GM21825 (cell line): ENCODE measurements around the gene PPP2R2B.
"Not testable (repeated sequence)": the region's sequence is repeated elsewhere in the genome, so short reads cannot be mapped to it uniquely, and the experiment has no call there.

ENCODE experiments used
- ATAC-seq: cut with Tn5 transposase; IDR thresholded peaks from one replicate; pipeline ENCODE4 v1.9.1; 2021; ENCODE audit warnings: mild to moderate bottlenecking, moderate library complexity; ENCODE audit not compliant: unreplicated experiment

Gene PPP2R2B

GRCh38 chr5:146748533-146748932 is 130.0 kb downstream of the PPP2R2B start:
- no peak for ATAC-seq

- no peak for ATAC-seq
Observed at GRCh38 chr5:146745931-146746577, 132.5 kb downstream of the PPP2R2B start.

- no peak for ATAC-seq
Observed at GRCh38 chr5:146744068-146744745, 134.3 kb downstream of the PPP2R2B start.

- no peak for ATAC-seq
Observed at GRCh38 chr5:146734936-146735577, 143.5 kb downstream of the PPP2R2B start.

GRCh38 chr5:146732962-146733361 is 145.6 kb downstream of the PPP2R2B start:
- ATAC-seq: no peak

GRCh38 chr5:146731909-146732659 is 146.5 kb downstream of the PPP2R2B start:
- ATAC-seq: no peak

- not testable (repeated sequence) for ATAC-seq
Observed at GRCh38 chr5:146728746-146729145, 149.8 kb downstream of the PPP2R2B start.

- no peak for ATAC-seq
Observed at GRCh38 chr5:146726891-146727290, 151.7 kb downstream of the PPP2R2B start.

GRCh38 chr5:146726020-146726419 is 152.5 kb downstream of the PPP2R2B start:
- no peak for ATAC-seq

- no peak for ATAC-seq
Observed at GRCh38 chr5:146725025-146725424, 153.5 kb downstream of the PPP2R2B start.

- ATAC-seq: no peak
Observed at GRCh38 chr5:146722361-146722779, 156.2 kb downstream of the PPP2R2B start.

- no peak for ATAC-seq
Observed at GRCh38 chr5:146721073-146721815, 157.3 kb downstream of the PPP2R2B start.

GRCh38 chr5:146720107-146720506 is 158.4 kb downstream of the PPP2R2B start:
- no peak for ATAC-seq

GRCh38 chr5:146719179-146719578 is 159.4 kb downstream of the PPP2R2B start:
- ATAC-seq: no peak

GRCh38 chr5:146718609-146719008 is 159.9 kb downstream of the PPP2R2B start:
- no peak for ATAC-seq

GRCh38 chr5:146717951-146718350 is 160.6 kb downstream of the PPP2R2B start:
- no peak for ATAC-seq

GRCh38 chr5:146716636-146717035 is 161.9 kb downstream of the PPP2R2B start:
- ATAC-seq: no peak

- no peak for ATAC-seq
Observed at GRCh38 chr5:146710348-146710747, 168.2 kb downstream of the PPP2R2B start.

- ATAC-seq: no peak
Observed at GRCh38 chr5:146707316-146707715, 171.2 kb downstream of the PPP2R2B start.

- no peak for ATAC-seq
Observed at GRCh38 chr5:146706321-146706972, 172.1 kb downstream of the PPP2R2B start.
